Measurements from ENCODE around the gene KLHL26. TPM values are rescaled to one million over a fixed set of nuclear protein-coding genes. Genes with fewer than 3 reads are reported as not detected.
"Not testable (repeated sequence)": the region's sequence is repeated elsewhere in the genome, so short reads cannot be mapped to it uniquely, and the experiment has no call there.

The KLHL26 gene
- total RNA-seq, 1 experiment from 2014 or later = 3.3 TPM

GRCh38 chr19:18595475-18595874 lies 41.4 kb upstream of the KLHL26 start:
- Histone ChIP-seq H3K36me3 (peaks cover 14% of the 10 kb centered on the region), H3K9me3 (replicated peaks) (no peaks in the 10 kb centered on the region), H3K4me1 (replicated peaks) (peaks cover 8% of the 10 kb centered on the region), H3K27ac (no peak overlapping the region), H3K4me3 (no peak overlapping the region), H3K27me3 (replicated peaks) (no peaks in the 10 kb centered on the region)
- no peak for DNase-seq (ENCODE audit: low read depth in 1 of 2, low spot score in 2 of 2)

GRCh38 chr19:18596752-18597157 lies 40.1 kb upstream of the KLHL26 start:
- DNase-seq (ENCODE audit: low read depth in 1 of 2, low spot score in 2 of 2) = no peak
- H3K9me3 ChIP-seq (replicated peaks) = no peaks in the 10 kb centered on the region
- peaks cover 4% of the 10 kb centered on the region; the same call in 1 of the 2 replicates for H3K36me3 ChIP-seq
- no peaks in the 10 kb centered on the region for H3K27me3 ChIP-seq (replicated peaks)
- no peak overlapping the region for H3K27ac ChIP-seq
- H3K4me3 ChIP-seq = no peak overlapping the region
- peaks cover 8% of the 10 kb centered on the region for H3K4me1 ChIP-seq (replicated peaks)

GRCh38 chr19:18597809-18598660 lies 38.8 kb upstream of the KLHL26 start:
- DNase-seq (ENCODE audit: low read depth in 1 of 2, low spot score in 2 of 2) = no peak
- Histone ChIP-seq H3K27me3 (replicated peaks) (peaks cover 6% of the 10 kb centered on the region; the same call in 1 of the 2 replicates), H3K9me3 (replicated peaks) (no peaks in the 10 kb centered on the region), H3K4me1 (replicated peaks) (peaks cover 8% of the 10 kb centered on the region), H3K4me3 (no peak overlapping the region), H3K36me3 (no peaks in the 10 kb centered on the region), H3K27ac (no peak overlapping the region)

GRCh38 chr19:18599485-18599884 lies 37.3 kb upstream of the KLHL26 start:
- Histone ChIP-seq H3K4me1 (replicated peaks) (peaks cover 14% of the 10 kb centered on the region), H3K36me3 (no peaks in the 10 kb centered on the region), H3K9me3 (replicated peaks) (no peaks in the 10 kb centered on the region), H3K27me3 (replicated peaks) (peaks cover 18% of the 10 kb centered on the region), H3K27ac (no peak overlapping the region), H3K4me3 (no peak overlapping the region)
- DNase-seq (ENCODE audit: low read depth in 1 of 2, low spot score in 2 of 2) = no peak

GRCh38 chr19:18600692-18601397 lies 36.0 kb upstream of the KLHL26 start:
- not testable (repeated sequence) for H3K27ac ChIP-seq; H3K9me3 ChIP-seq (replicated peaks); H3K4me3 ChIP-seq; H3K36me3 ChIP-seq; DNase-seq (ENCODE audit: low read depth in 1 of 2, low spot score in 2 of 2)
- peaks cover 11% of the 10 kb centered on the region for H3K4me1 ChIP-seq (replicated peaks)
- peaks cover 30% of the 10 kb centered on the region for H3K27me3 ChIP-seq (replicated peaks)

- H3K9me3 ChIP-seq (replicated peaks) = no peaks in the 10 kb centered on the region
- peaks cover 11% of the 10 kb centered on the region for H3K4me1 ChIP-seq (replicated peaks)
- H3K36me3 ChIP-seq = no peaks in the 10 kb centered on the region
- H3K27me3 ChIP-seq (replicated peaks) = peaks cover 36% of the 10 kb centered on the region
- no peak for DNase-seq (ENCODE audit: low read depth in 1 of 2, low spot score in 2 of 2)
- H3K4me3 ChIP-seq = no peak overlapping the region
- no peak overlapping the region for H3K27ac ChIP-seq
Observed at GRCh38 chr19:18601875-18602274, 35.0 kb upstream of the KLHL26 start.

- Histone ChIP-seq H3K36me3 (no peaks in the 10 kb centered on the region), H3K4me1 (replicated peaks) (peaks cover 15% of the 10 kb centered on the region), H3K27ac (no peak overlapping the region), H3K9me3 (replicated peaks) (no peaks in the 10 kb centered on the region), H3K27me3 (replicated peaks) (peaks cover 49% of the 10 kb centered on the region), H3K4me3 (no peak overlapping the region)
- no peak for DNase-seq (ENCODE audit: low read depth in 1 of 2, low spot score in 2 of 2)
Observed at GRCh38 chr19:18603255-18603957, 33.4 kb upstream of the KLHL26 start.

- H3K4me1 ChIP-seq (replicated peaks) = peaks cover 15% of the 10 kb centered on the region
- no peaks in the 10 kb centered on the region for H3K36me3 ChIP-seq
- DNase-seq (ENCODE audit: low read depth in 1 of 2, low spot score in 2 of 2) = no peak
- H3K27me3 ChIP-seq (replicated peaks) = peaks cover 54% of the 10 kb centered on the region
- no peaks in the 10 kb centered on the region for H3K9me3 ChIP-seq (replicated peaks)
- no peak overlapping the region for H3K27ac ChIP-seq
- H3K4me3 ChIP-seq = no peak overlapping the region
Observed at GRCh38 chr19:18603958-18604819, 32.6 kb upstream of the KLHL26 start.

- Histone ChIP-seq H3K4me3 (no peak overlapping the region), H3K36me3 (no peaks in the 10 kb centered on the region), H3K9me3 (replicated peaks) (no peaks in the 10 kb centered on the region), H3K27me3 (replicated peaks) (peaks cover 60% of the 10 kb centered on the region), H3K27ac (no peak overlapping the region), H3K4me1 (replicated peaks) (peaks cover 15% of the 10 kb centered on the region)
- no peak for DNase-seq (ENCODE audit: low read depth in 1 of 2, low spot score in 2 of 2)
Observed at GRCh38 chr19:18604820-18605159, 32.0 kb upstream of the KLHL26 start.

GRCh38 chr19:18605196-18605545 lies 31.7 kb upstream of the KLHL26 start:
- Histone ChIP-seq H3K4me1 (replicated peaks) (peaks cover 15% of the 10 kb centered on the region), H3K9me3 (replicated peaks) (no peaks in the 10 kb centered on the region), H3K27ac (no peak overlapping the region), H3K36me3 (no peaks in the 10 kb centered on the region), H3K27me3 (replicated peaks) (peaks cover 64% of the 10 kb centered on the region), H3K4me3 (peak overlapping the region; percentile 30)
- DNase-seq (ENCODE audit: low read depth in 1 of 2, low spot score in 2 of 2) = no peak

- H3K4me3 ChIP-seq = peak overlapping the region; percentile 30
Observed at GRCh38 chr19:18605546-18606280, 31.1 kb upstream of the KLHL26 start.

GRCh38 chr19:18606281-18607225 lies 30.3 kb upstream of the KLHL26 start, which contains the start of gene CRLF1:
Gene CRLF1 (minus strand): TSS chr19:18606799. CDS start chr19:18606656, 143 bp downstream.
- peaks cover 20% of the 10 kb centered on the region for H3K4me1 ChIP-seq (replicated peaks)
- H3K4me3 ChIP-seq = peak within 1 kb of the TSS; percentile 30
- H3K27ac ChIP-seq = no peak within 1 kb of the TSS
- H3K27me3 ChIP-seq (replicated peaks) = peaks cover 76% of the 10 kb centered on the region
- no peaks in the 10 kb centered on the region for H3K36me3 ChIP-seq
- DNase-seq (ENCODE audit: low read depth in 1 of 2, low spot score in 2 of 2) = no peak
- H3K9me3 ChIP-seq (replicated peaks) = no peaks in the 10 kb centered on the region

More at GRCh38 chr19:18605546-18606280, 31.1 kb upstream of the KLHL26 start:
- Histone ChIP-seq H3K27ac (no peak overlapping the region), H3K4me1 (replicated peaks) (peaks cover 15% of the 10 kb centered on the region), H3K36me3 (no peaks in the 10 kb centered on the region), H3K9me3 (replicated peaks) (no peaks in the 10 kb centered on the region), H3K27me3 (replicated peaks) (peaks cover 70% of the 10 kb centered on the region)
- DNase-seq (ENCODE audit: low read depth in 1 of 2, low spot score in 2 of 2) = no peak

All from SJSA1 (cell line).